Hepatocyte (in vitro differentiated cells): ENCODE results near the gene EEF1AKMT1. TPM values are rescaled to one million over a fixed set of nuclear protein-coding genes. Genes with fewer than 3 reads are reported as not detected.

Experiments used
- DNase-seq: peaks from one replicate; pipeline ENCODE4 v3.0.0-alpha.2; 2016; ENCODE audit warnings: low spot score
- H2AFZ ChIP-seq: fragments of 200-600 bp; sonication (generic); 2 replicates; pipeline ENCODE4 v1.6.0; 2016; ENCODE audit warnings: antibody characterized with exemption, mild to moderate bottlenecking
- H3K27ac ChIP-seq: fragments of 200-600 bp; sonication (generic); 2 replicates; pipeline ENCODE4 v1.5.1; 2016; ENCODE audit warnings: mild to moderate bottlenecking
- H3K27me3 ChIP-seq: fragments of 200-600 bp; sonication (generic); 2 replicates; pipeline ENCODE4 v1.6.1; 2016
- H3K36me3 ChIP-seq: fragments of 200-600 bp; sonication (generic); replicated peaks from 2 replicates; pipeline ENCODE4 v1.5.1; 2016; ENCODE audit warnings: low read depth; ENCODE audit not compliant: insufficient read depth
- H3K4me1 ChIP-seq: fragments of 200-600 bp; sonication (generic); 2 replicates; pipeline ENCODE4 v1.5.1; 2016; ENCODE audit warnings: mild to moderate bottlenecking, moderate library complexity; ENCODE audit not compliant: insufficient read depth
- H3K4me2 ChIP-seq: fragments of 200-600 bp; sonication (generic); 2 replicates; pipeline ENCODE4 v1.6.0; 2016
- H3K4me3 ChIP-seq: fragments of 200-600 bp; sonication (generic); 2 replicates; pipeline ENCODE4 v1.5.1; 2016; ENCODE audit warnings: mild to moderate bottlenecking
- H3K79me2 ChIP-seq: fragments of 200-600 bp; sonication (generic); 2 replicates; pipeline ENCODE4 v1.6.0; 2017; ENCODE audit warnings: mild to moderate bottlenecking
- H3K9me2 ChIP-seq: fragments of 200-600 bp; sonication (generic); replicated peaks from 2 replicates; pipeline ENCODE4 v1.6.0; 2017; ENCODE audit warnings: mild to moderate bottlenecking; ENCODE audit not compliant: insufficient read depth
- H3K9me3 ChIP-seq: fragments of 200-600 bp; sonication (generic); 2 replicates; pipeline ENCODE4 v1.5.1; 2016; ENCODE audit warnings: low read depth, mild to moderate bottlenecking
- H4K20me1 ChIP-seq: fragments of 200-600 bp; sonication (generic); 2 replicates; pipeline ENCODE4 v1.6.0; 2016; ENCODE audit warnings: mild to moderate bottlenecking; ENCODE audit not compliant: insufficient read depth, poor library complexity, severe bottlenecking
- EZH2 ChIP-seq: fragments of 200-600 bp; sonication (generic); IDR thresholded peaks from 2 replicates; pipeline ENCODE4 v1.6.1; 2016; ENCODE audit warnings: antibody characterized with exemption, mild to moderate bottlenecking, borderline replicate concordance
- EZH2phosphoT487 ChIP-seq: fragments of 200-600 bp; sonication (generic); IDR thresholded peaks from one replicate; pipeline ENCODE4 v1.6.1; 2018; ENCODE audit warnings: antibody characterized with exemption, mild to moderate bottlenecking, low read depth, moderate library complexity; ENCODE audit not compliant: unreplicated experiment, severe bottlenecking
- WGBS: methylation state at CpG from one replicate; pipeline ENCODE4 v1.1.6; 2016; ENCODE audit warnings: low lambda C conversion rate; ENCODE audit errors: missing lambda C conversion rate; 5-methylcytosine and 5-hydroxymethylcytosine counted together
- polyA plus RNA-seq: library from polyadenylated mRNA; unstranded; fragments of >200 nt; fragmentation: Nextera tagmentation; extraction: Ambion mirVana; gene quantifications from 2 replicates; pipeline ENCODE4 v1.2.1, GENCODE V29; 2016
- total RNA-seq: library from RNA; depleted of rRNA; stranded (reverse); fragments of >200 nt; gene quantifications from 2 replicates; pipeline ENCODE4 v1.2.3, GENCODE V29; 2014
- TF ChIP-seq, protein P1 (sequence below): fragments of 200-600 bp; sonication (generic); IDR thresholded peaks from 2 replicates; pipeline ENCODE4 v1.5.1; 2016; ENCODE audit warnings: antibody characterized with exemption, mild to moderate bottlenecking; ENCODE audit not compliant: poor library complexity

The EEF1AKMT1 gene
- total and polyA plus RNA-seq, 2 experiments from 2014 or later, result 9.2 to 13.6 TPM

DNA sequence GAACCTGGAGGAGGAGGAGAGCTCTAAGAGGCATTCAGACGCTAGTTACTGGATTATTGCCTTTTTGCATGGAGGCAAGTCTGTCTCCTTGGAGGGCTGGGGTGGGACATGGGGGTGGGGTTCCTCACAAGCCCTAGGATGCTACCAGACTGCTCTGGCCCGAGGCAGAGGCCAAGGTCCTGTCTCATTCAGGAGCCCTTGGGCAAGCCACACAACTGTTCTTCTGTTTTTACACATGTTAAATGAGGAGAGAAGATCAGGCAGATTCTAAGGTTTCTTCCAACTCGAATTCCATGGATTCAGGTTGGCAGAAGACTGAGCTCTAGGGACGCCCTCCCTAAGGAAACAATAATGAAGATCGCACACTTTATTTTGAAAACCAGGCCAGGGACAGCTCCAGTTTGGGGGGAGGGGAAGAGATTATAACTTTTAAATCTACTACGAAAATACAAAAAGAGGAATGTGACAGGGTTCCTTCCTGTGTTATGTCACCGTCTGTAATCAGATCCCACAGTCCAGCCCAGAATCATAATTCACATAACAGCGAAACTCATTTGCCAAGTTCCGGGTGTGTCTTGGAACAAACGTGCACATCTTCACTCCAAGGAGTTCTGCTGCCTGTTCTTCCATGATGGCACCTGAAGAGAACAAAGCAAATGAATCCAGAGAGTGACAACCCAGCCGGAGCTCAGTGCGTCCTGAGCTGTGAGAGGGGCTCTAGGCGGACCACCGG lies 45.0 kb downstream of the EEF1AKMT1 start:
- H3K9me2 ChIP-seq, result no peaks in the 10 kb centered on the region
- H3K27ac ChIP-seq, result no peak overlapping the region
- no peaks in the 10 kb centered on the region for H3K4me1 ChIP-seq
- no peaks in the 10 kb centered on the region for H3K27me3 ChIP-seq
- H3K9me3 ChIP-seq, result no peaks in the 10 kb centered on the region
- no peak overlapping the region for H2AFZ ChIP-seq
- no peak for DNase-seq
- H3K4me3 ChIP-seq, result no peak overlapping the region
- WGBS, result 86% methylated on average over 14 of the region's 14 CpGs
- no peak overlapping the region for H3K4me2 ChIP-seq
- no peaks in the 10 kb centered on the region for H4K20me1 ChIP-seq
- H3K36me3 ChIP-seq, result no peaks in the 10 kb centered on the region
- TF ChIP-seq EZH2 (no peak), EZH2phosphoT487 (no peak)
- TF ChIP-seq, protein P1, sequence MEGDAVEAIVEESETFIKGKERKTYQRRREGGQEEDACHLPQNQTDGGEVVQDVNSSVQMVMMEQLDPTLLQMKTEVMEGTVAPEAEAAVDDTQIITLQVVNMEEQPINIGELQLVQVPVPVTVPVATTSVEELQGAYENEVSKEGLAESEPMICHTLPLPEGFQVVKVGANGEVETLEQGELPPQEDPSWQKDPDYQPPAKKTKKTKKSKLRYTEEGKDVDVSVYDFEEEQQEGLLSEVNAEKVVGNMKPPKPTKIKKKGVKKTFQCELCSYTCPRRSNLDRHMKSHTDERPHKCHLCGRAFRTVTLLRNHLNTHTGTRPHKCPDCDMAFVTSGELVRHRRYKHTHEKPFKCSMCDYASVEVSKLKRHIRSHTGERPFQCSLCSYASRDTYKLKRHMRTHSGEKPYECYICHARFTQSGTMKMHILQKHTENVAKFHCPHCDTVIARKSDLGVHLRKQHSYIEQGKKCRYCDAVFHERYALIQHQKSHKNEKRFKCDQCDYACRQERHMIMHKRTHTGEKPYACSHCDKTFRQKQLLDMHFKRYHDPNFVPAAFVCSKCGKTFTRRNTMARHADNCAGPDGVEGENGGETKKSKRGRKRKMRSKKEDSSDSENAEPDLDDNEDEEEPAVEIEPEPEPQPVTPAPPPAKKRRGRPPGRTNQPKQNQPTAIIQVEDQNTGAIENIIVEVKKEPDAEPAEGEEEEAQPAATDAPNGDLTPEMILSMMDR, result no peak
- H3K79me2 ChIP-seq, result no peaks in the 10 kb centered on the region

DNA sequence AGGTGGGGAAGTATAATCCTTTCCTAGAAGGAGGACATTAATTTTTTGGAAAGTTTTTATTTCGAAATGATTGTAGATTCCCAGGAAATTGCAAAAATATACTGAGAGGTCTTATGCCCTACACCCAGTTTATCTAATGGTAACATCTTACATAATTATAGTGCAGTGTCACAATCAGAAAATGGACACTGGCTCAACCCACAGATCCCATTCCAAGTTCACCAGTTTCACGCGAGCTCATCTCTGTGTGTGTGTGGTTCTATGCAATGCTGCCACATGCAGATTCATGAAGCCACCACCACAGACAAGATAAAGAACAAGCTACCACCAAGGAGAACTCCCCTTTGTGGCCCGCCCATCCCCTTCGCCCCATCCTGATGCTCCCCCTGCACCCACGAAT lies 45.9 kb downstream of the EEF1AKMT1 start:
- 84% methylated on average over 6 of the region's 6 CpGs for WGBS
- H3K4me1 ChIP-seq, result no peaks in the 10 kb centered on the region
- no peak overlapping the region for H2AFZ ChIP-seq
- no peaks in the 10 kb centered on the region for H3K79me2 ChIP-seq
- H4K20me1 ChIP-seq, result no peaks in the 10 kb centered on the region
- no peaks in the 10 kb centered on the region for H3K9me2 ChIP-seq
- TF ChIP-seq, protein P1, result no peak
- TF ChIP-seq EZH2 (no peak), EZH2phosphoT487 (no peak)
- H3K27me3 ChIP-seq, result peaks cover under 1% of the 10 kb centered on the region
- H3K36me3 ChIP-seq, result no peaks in the 10 kb centered on the region
- no peak for DNase-seq
- no peak overlapping the region for H3K27ac ChIP-seq
- no peaks in the 10 kb centered on the region for H3K9me3 ChIP-seq
- H3K4me2 ChIP-seq, result no peak overlapping the region
- no peak overlapping the region for H3K4me3 ChIP-seq

DNA sequence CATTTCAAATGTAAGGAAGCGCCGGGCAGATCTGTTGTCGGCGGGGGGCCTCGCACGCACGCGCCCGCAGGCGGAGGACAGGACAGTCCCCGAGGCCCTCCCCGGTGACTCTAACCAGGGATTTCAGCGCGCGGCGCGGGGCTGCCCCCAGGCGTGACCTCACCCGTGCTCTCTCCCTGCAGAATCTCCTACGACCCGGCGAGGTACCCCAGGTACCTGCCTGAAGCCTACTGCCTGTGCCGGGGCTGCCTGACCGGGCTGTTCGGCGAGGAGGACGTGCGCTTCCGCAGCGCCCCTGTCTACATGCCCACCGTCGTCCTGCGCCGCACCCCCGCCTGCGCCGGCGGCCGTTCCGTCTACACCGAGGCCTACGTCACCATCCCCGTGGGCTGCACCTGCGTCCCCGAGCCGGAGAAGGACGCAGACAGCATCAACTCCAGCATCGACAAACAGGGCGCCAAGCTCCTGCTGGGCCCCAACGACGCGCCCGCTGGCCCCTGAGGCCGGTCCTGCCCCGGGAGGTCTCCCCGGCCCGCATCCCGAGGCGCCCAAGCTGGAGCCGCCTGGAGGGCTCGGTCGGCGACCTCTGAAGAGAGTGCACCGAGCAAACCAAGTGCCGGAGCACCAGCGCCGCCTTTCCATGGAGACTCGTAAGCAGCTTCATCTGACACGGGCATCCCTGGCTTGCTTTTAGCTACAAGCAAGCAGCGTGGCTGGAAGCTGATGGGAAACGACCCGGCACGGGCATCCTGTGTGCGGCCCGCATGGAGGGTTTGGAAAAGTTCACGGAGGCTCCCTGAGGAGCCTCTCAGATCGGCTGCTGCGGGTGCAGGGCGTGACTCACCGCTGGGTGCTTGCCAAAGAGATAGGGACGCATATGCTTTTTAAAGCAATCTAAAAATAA lies 52.1 kb downstream of the EEF1AKMT1 start:
- Histone ChIP-seq H3K79me2 (no peaks in the 10 kb centered on the region), H3K4me2 (peak overlapping the region; percentile 96), H3K36me3 (no peaks in the 10 kb centered on the region), H2AFZ (peak overlapping the region; percentile 63), H3K27me3 (peaks cover 10% of the 10 kb centered on the region), H3K4me1 (peaks cover 3% of the 10 kb centered on the region), H3K27ac (no peak overlapping the region), H3K4me3 (peak overlapping the region; percentile 42), H3K9me3 (no peaks in the 10 kb centered on the region), H4K20me1 (no peaks in the 10 kb centered on the region), H3K9me2 (no peaks in the 10 kb centered on the region)
- peak; percentile 57 for DNase-seq
- TF ChIP-seq, protein P1, result peak; percentile 12
- TF ChIP-seq EZH2phosphoT487, result no peak
- 15% methylated on average over 75 of the region's 81 CpGs for WGBS
